GM12878 (cell line): ENCODE results near the gene CXCL1. TPM values are rescaled to one million over a fixed set of nuclear protein-coding genes. Genes with fewer than 3 reads are reported as not detected.

ENCODE experiments used
- ATAC-seq: fragments of 200-7000 bp; cut with Tn5 transposase; 3 replicates; pipeline ENCODE4 v1.9.1; 2020; ENCODE audit warnings: mild to moderate bottlenecking, moderate library complexity
- BruUV-seq: library from RNA; stranded (reverse); fragments of 400-500 nt; replicated peaks from 2 replicates; lab custom pipeline; 2021; lab: Mats Ljungman, UMichigan
- CTCF ChIA-PET: fragments of 300-600 bp; sonication (Branson Sonifier 250); formaldehyde crosslinking; extraction: SDS; loops from one replicate; lab custom pipeline; 2021; ENCODE audit warnings: inconsistent platforms; lab: Yijun Ruan, JAX
- POLR2A ChIA-PET: fragments of 350-600 bp; formaldehyde crosslinking; extraction: SDS; loops from one replicate; lab custom pipeline; 2021; ENCODE audit warnings: inconsistent platforms; lab: Charles Lee
- RAD21 ChIA-PET: fragments of 300-600 bp; sonication (Branson Sonifier 250); formaldehyde crosslinking; loops from one replicate; lab custom pipeline; 2023; ENCODE audit warnings: antibody characterized with exemption; ENCODE audit not compliant: unreplicated experiment; lab: Charles Lee
- SMC1A ChIA-PET: fragments of 300-600 bp; sonication (Branson Sonifier 250); formaldehyde crosslinking; loops from one replicate; lab custom pipeline; 2023; ENCODE audit not compliant: unreplicated experiment, uncharacterized antibody; lab: Charles Lee
- DNase-seq: peaks from one replicate; pipeline ENCODE4 v3.0.0-alpha.2; 2011; ENCODE audit warnings: low read depth, low spot score
- FAIRE-seq: peaks from 3 replicates; lab custom pipeline; 2011; peaks lifted over from hg19 to GRCh38; lab: Jason Lieb, UNC
- H2AFZ ChIP-seq: 2 replicates; pipeline ENCODE4 v1.6.0; 2011; ENCODE audit warnings: low read depth, low read length, control low read depth; ENCODE audit not compliant: control insufficient read depth
- H3K27ac ChIP-seq: 2 replicates; pipeline ENCODE4 v1.5.1; 2011; ENCODE audit warnings: control low read depth; ENCODE audit not compliant: control insufficient read depth, insufficient read depth
- H3K27me3 ChIP-seq, 2 experiments: replicated peaks in 1 of 2; 2 replicates each; pipeline versions ENCODE4 v1.6.0 to v1.6.1; 2011; ENCODE audit warnings: low read length in 1 of 2; ENCODE audit not compliant: control insufficient read depth in 2 of 2, insufficient read depth in 2 of 2
- H3K36me3 ChIP-seq, 2 experiments: 2 replicates each; pipeline ENCODE4 v1.5.1; 2011; ENCODE audit warnings: low read length in 1 of 2; ENCODE audit not compliant: control insufficient read depth in 2 of 2, insufficient read depth in 2 of 2
- H3K4me1 ChIP-seq: 2 replicates; pipeline ENCODE4 v1.6.1; 2011; ENCODE audit warnings: mild to moderate bottlenecking, low read length, moderate library complexity, mixed read lengths; ENCODE audit not compliant: control insufficient read depth, insufficient read depth
- H3K4me2 ChIP-seq: 2 replicates; pipeline ENCODE4 v1.6.0; 2011; ENCODE audit warnings: control low read depth; ENCODE audit not compliant: control insufficient read depth, insufficient read depth
- H3K4me3 ChIP-seq: fragments of 200-600 bp; sonication (generic); 2 replicates; pipeline ENCODE4 v1.5.1; 2016
- H3K79me2 ChIP-seq: 2 replicates; pipeline ENCODE4 v1.6.0; 2011; ENCODE audit warnings: low read length; ENCODE audit not compliant: control insufficient read depth, insufficient read depth
- H3K9ac ChIP-seq: 2 replicates; pipeline ENCODE4 v1.8.0; 2011; ENCODE audit warnings: low read length, control low read depth, mixed read lengths; ENCODE audit not compliant: control insufficient read depth, insufficient read depth
- H3K9me3 ChIP-seq: replicated peaks from 3 replicates; pipeline ENCODE4 v1.5.1; 2011; ENCODE audit warnings: mild to moderate bottlenecking, low read length; ENCODE audit not compliant: control insufficient read depth, insufficient read depth
- H4K20me1 ChIP-seq: 2 replicates; pipeline ENCODE4 v1.6.0; 2011; ENCODE audit not compliant: control insufficient read depth, insufficient read depth
- BHLHE40 ChIP-seq, 2 experiments: fragments of 450-650 bp in 1 of 2; IDR thresholded peaks; 2 replicates each; pipeline ENCODE4 v1.6.1; 2011 to 2017; ENCODE audit warnings: low read depth in 2 of 2, borderline replicate concordance in 1 of 2, improper control_type of control experiment in 1 of 2, low read length in 1 of 2, mild to moderate bottlenecking in 1 of 2
- EZH2 ChIP-seq: IDR thresholded peaks from 2 replicates; pipeline ENCODE4 v1.6.1; 2012; ENCODE audit warnings: low read depth, mild to moderate bottlenecking, control low read depth, inconsistent platforms, low read length, borderline replicate concordance; ENCODE audit not compliant: control insufficient read depth
- HDGF ChIP-seq: fragments of 450-650 bp; IDR thresholded peaks from 2 replicates; pipeline ENCODE4 v1.6.1; 2016; ENCODE audit warnings: antibody characterized with exemption
- IKZF1 ChIP-seq: fragments of 450-650 bp; conservative IDR thresholded peaks from 2 replicates; pipeline ENCODE4 v1.6.1; 2017; ENCODE audit warnings: antibody characterized with exemption, mild to moderate bottlenecking
- KAT2A ChIP-seq: conservative IDR thresholded peaks from 2 replicates; pipeline ENCODE4 v1.6.1; 2011; ENCODE audit warnings: low read depth, low read length; ENCODE audit not compliant: control insufficient read depth
- LARP7 ChIP-seq: fragments of 450-650 bp; IDR thresholded peaks from 2 replicates; pipeline ENCODE4 v1.6.1; 2017; ENCODE audit warnings: mild to moderate bottlenecking
- MEF2B ChIP-seq: fragments of 450-650 bp; IDR thresholded peaks from 2 replicates; pipeline ENCODE4 v1.6.1; 2018; ENCODE audit warnings: mild to moderate bottlenecking, moderate library complexity; ENCODE audit not compliant: partially characterized antibody, poor library complexity, severe bottlenecking
- NFIC ChIP-seq: IDR thresholded peaks from 2 replicates; pipeline ENCODE4 v1.6.1; 2012; ENCODE audit warnings: low read depth, mild to moderate bottlenecking, inconsistent platforms, low read length, moderate library complexity
- NFYA ChIP-seq: IDR thresholded peaks from 2 replicates; pipeline ENCODE4 v1.6.1; 2011; ENCODE audit warnings: low read depth, mild to moderate bottlenecking, low read length, improper control_type of control experiment, borderline replicate concordance
- PAX8 ChIP-seq: fragments of 450-650 bp; IDR thresholded peaks from 2 replicates; pipeline ENCODE4 v1.6.1; 2017; ENCODE audit warnings: mild to moderate bottlenecking, moderate library complexity
- POLR2A ChIP-seq: IDR thresholded peaks from 2 replicates; pipeline ENCODE4 v1.6.1; 2011; ENCODE audit warnings: low read depth, mild to moderate bottlenecking, low read length
- RAD21 ChIP-seq: IDR thresholded peaks from 2 replicates; pipeline ENCODE4 v1.6.1; 2011; ENCODE audit warnings: mild to moderate bottlenecking, low read depth, low read length, moderate library complexity; ENCODE audit not compliant: insufficient read depth
- SMAD5 ChIP-seq: IDR thresholded peaks from 2 replicates; pipeline ENCODE4 v1.6.1; 2016; ENCODE audit warnings: antibody characterized with exemption, low read depth
- SP1 ChIP-seq: IDR thresholded peaks from one replicate; pipeline ENCODE4 v1.6.1; 2011; ENCODE audit warnings: low read depth, low read length
- SPI1 ChIP-seq: IDR thresholded peaks from 2 replicates; pipeline ENCODE4 v1.6.1; 2011; ENCODE audit warnings: low read depth, mild to moderate bottlenecking, low read length, moderate library complexity, borderline replicate concordance; ENCODE audit not compliant: insufficient read depth
- SUZ12 ChIP-seq: fragments of 200-600 bp; sonication (generic); IDR thresholded peaks from one replicate; pipeline ENCODE4 v1.6.1; 2018; ENCODE audit warnings: antibody characterized with exemption, mild to moderate bottlenecking; ENCODE audit not compliant: unreplicated experiment
- ZZZ3 ChIP-seq: IDR thresholded peaks from 2 replicates; pipeline ENCODE4 v1.6.1; 2011; ENCODE audit warnings: low read depth; ENCODE audit not compliant: control insufficient read depth, insufficient read length
- in situ Hi-C: fragments of 300-500 bp; cut with MboI; formaldehyde crosslinking; loops from 9 replicates; pipeline ENCODE4 v1.14.3; 2018; ENCODE audit warnings: mixed read lengths
- intact Hi-C: fragments of 100-400 bp; cut with micrococcal nuclease; formaldehyde crosslinking; loops from one replicate; pipeline ENCODE4 v1.14.2; 2022; ENCODE audit not compliant: unreplicated experiment
- polyA plus RNA-seq, 11 experiments: library from polyadenylated mRNA; depleted of rRNA in 4 of 11; unstranded in 6 of 11; stranded (reverse) in 5 of 11; fragments of >200 nt; fragmentation: Nextera tagmentation in 4 of 11; fragmentation: Illumina TruSeq in 1 of 11; extraction: Ambion mirVana in 4 of 11; extraction: Trizol in 1 of 11; gene quantifications; 1 replicate in 1 of 11; 2 replicates in 10 of 11; pipeline versions ENCODE4 v1.2.1 to v1.2.3, GENCODE V29; 2011 to 2016; ENCODE audit warnings: inconsistent platforms in 2 of 11, missing spikeins in 2 of 11, low read depth in 1 of 11
- total RNA-seq, 4 experiments: library from RNA; depleted of rRNA in 3 of 4; stranded (reverse); fragments of >200 nt in 3 of 4; fragmentation: Illumina TruSeq in 1 of 4; extraction: Trizol in 1 of 4; gene quantifications; 2 replicates each; pipeline versions ENCODE4 v1.2.1 to v1.2.3, GENCODE V29; 2013 to 2021
- TF ChIP-seq, protein P1 (sequence below): fragments of 450-650 bp; IDR thresholded peaks from 2 replicates; pipeline ENCODE4 v1.6.1; 2016; ENCODE audit warnings: mild to moderate bottlenecking
- TF ChIP-seq, protein P2 (sequence below): IDR thresholded peaks from 2 replicates; pipeline ENCODE4 v1.6.1; 2012; ENCODE audit warnings: mild to moderate bottlenecking, low read depth, low read length

The CXCL1 gene
- total and polyA plus RNA-seq, 10 of the 15 experiments (the other 5 are each of a cell fraction or from before 2014, with no cell fraction given): not detected

DNA sequence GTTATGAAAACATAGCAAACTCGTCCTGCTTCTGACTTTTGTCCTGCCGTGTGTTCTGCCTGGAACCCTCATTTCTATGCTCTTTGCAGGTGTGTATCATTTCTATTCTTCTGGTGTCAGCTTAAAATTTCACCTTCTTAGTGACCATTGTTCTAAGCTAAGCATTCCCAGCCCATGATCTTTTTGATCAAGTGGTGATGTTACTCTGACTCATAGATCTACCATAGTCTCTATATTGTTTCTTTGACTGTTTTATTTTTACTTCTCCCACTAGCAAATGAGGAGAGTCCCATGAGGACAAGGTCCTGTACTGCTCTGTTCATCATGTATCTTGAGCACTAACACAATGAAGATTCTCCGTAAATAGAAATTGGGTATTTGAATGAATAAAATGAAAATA lies 46.8 kb upstream of the CXCL1 start (continued):
- no peak for TF ChIP-seq MEF2B

DNA sequence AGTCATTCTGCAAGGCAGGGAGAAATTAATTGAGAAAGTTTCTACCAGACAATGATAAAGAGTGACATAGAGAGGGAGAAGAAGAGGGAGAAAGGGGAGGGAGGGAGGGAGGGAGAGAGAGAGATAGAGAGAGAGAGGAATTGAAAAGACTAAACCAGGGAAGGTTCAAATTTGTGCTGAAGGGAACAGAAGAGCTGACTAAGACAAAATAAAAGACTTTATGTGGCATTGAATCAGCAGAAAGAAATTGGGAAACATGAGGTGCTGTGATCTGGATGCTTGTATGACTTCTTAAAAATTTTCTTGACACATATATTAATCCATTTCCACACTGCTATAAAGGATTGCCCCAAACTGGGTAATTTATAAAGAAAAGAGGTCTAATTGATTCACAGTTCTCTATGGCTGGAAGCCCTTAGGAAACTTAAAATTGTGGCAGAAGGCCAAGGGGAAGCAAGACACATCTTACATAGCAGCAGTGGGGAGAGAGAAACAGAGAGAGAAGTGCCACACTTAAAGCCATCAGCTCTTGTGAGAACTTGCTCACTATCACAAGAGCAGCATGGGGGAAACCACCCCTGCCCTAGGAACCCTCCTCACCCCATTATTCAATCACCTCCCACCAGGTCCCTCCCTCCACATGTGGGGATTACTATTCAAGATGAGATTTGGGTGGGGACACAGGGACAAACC lies 46.2 kb upstream of the CXCL1 start:
- TF ChIP-seq ZZZ3: no peak
- TF ChIP-seq HDGF: no peak
- no peak for TF ChIP-seq IKZF1
- no peak for TF ChIP-seq SMAD5
- TF ChIP-seq, protein P1, sequence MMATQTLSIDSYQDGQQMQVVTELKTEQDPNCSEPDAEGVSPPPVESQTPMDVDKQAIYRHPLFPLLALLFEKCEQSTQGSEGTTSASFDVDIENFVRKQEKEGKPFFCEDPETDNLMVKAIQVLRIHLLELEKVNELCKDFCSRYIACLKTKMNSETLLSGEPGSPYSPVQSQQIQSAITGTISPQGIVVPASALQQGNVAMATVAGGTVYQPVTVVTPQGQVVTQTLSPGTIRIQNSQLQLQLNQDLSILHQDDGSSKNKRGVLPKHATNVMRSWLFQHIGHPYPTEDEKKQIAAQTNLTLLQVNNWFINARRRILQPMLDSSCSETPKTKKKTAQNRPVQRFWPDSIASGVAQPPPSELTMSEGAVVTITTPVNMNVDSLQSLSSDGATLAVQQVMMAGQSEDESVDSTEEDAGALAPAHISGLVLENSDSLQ: no peak
- no peak for TF ChIP-seq EZH2
- TF ChIP-seq BHLHE40 (IDR thresholded peaks at IDR 0.05; ENCODE audit: borderline replicate concordance in 1 of 2, low read depth in 2 of 2, low read length in 1 of 2): no peak
- TF ChIP-seq SUZ12: no peak
- no peak for TF ChIP-seq PAX8
- TF ChIP-seq LARP7: no peak
- no peak for TF ChIP-seq SP1
- no peak for TF ChIP-seq NFIC
- no peak for TF ChIP-seq SPI1
- TF ChIP-seq, protein P2, sequence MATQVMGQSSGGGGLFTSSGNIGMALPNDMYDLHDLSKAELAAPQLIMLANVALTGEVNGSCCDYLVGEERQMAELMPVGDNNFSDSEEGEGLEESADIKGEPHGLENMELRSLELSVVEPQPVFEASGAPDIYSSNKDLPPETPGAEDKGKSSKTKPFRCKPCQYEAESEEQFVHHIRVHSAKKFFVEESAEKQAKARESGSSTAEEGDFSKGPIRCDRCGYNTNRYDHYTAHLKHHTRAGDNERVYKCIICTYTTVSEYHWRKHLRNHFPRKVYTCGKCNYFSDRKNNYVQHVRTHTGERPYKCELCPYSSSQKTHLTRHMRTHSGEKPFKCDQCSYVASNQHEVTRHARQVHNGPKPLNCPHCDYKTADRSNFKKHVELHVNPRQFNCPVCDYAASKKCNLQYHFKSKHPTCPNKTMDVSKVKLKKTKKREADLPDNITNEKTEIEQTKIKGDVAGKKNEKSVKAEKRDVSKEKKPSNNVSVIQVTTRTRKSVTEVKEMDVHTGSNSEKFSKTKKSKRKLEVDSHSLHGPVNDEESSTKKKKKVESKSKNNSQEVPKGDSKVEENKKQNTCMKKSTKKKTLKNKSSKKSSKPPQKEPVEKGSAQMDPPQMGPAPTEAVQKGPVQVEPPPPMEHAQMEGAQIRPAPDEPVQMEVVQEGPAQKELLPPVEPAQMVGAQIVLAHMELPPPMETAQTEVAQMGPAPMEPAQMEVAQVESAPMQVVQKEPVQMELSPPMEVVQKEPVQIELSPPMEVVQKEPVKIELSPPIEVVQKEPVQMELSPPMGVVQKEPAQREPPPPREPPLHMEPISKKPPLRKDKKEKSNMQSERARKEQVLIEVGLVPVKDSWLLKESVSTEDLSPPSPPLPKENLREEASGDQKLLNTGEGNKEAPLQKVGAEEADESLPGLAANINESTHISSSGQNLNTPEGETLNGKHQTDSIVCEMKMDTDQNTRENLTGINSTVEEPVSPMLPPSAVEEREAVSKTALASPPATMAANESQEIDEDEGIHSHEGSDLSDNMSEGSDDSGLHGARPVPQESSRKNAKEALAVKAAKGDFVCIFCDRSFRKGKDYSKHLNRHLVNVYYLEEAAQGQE: no peak
- TF ChIP-seq POLR2A: no peak
- no peak for TF ChIP-seq NFYA
- TF ChIP-seq RAD21: no peak
- no peak for TF ChIP-seq KAT2A
- TF ChIP-seq, all 136 proteins: peak for 0
- Histone ChIP-seq H3K4me2 (no peak overlapping the region), H3K36me3 (no peaks in the 10 kb centered on the region), H3K9me3 (no peaks in the 10 kb centered on the region), H3K27ac (no peak overlapping the region), H3K4me1 (no peaks in the 10 kb centered on the region), H2AFZ (no peak overlapping the region), H3K4me3 (no peak overlapping the region), H3K79me2 (no peaks in the 10 kb centered on the region), H3K27me3 (no peaks in the 10 kb centered on the region), H3K9ac (no peak overlapping the region), H4K20me1 (no peaks in the 10 kb centered on the region)
- RAD21 ChIA-PET: no interaction called here
- in situ Hi-C loops: no loop called here
- no peak for DNase-seq
- ATAC-seq: no peak
- POLR2A ChIA-PET: no interaction called here
- intact Hi-C loops: no loop called here
- CTCF ChIA-PET: no interaction called here
- SMC1A ChIA-PET: interaction anchor here (1.4 kb wide), 1 partner anchor 18 kb away, joined by 3 read pairs; no protein-coding TSS in a partner anchor
- no TSS peak for BruUV-seq
- FAIRE-seq: no peak
